HepG2 (cell line): ENCODE data around the gene CCR3. TPM values are rescaled to one million over a fixed set of nuclear protein-coding genes. Genes with fewer than 3 reads are reported as not detected.

Experiments used
- ATAC-seq: fragments of 200-7000 bp; cut with Tn5 transposase; 3 replicates; pipeline ENCODE4 v1.9.1; 2020; ENCODE audit warnings: mild to moderate bottlenecking, moderate library complexity
- BruUV-seq: library from RNA; stranded (reverse); fragments of 400-500 nt; replicated peaks from 2 replicates; lab custom pipeline; 2021; lab: Mats Ljungman, UMichigan
- CTCF ChIA-PET: fragments of 300-600 bp; formaldehyde crosslinking; extraction: SDS; loops from one replicate; lab custom pipeline; 2021; ENCODE audit warnings: low total read pairs, inconsistent platforms, low intra/inter-chr PET ratio; lab: Yijun Ruan, JAX
- POLR2A ChIA-PET: fragments of 350-600 bp; sonication (Branson Sonifier 250); formaldehyde crosslinking; loops from one replicate; lab custom pipeline; 2020; ENCODE audit warnings: antibody characterized with exemption, inconsistent platforms; lab: Yijun Ruan, JAX
- DNase-seq: peaks from one replicate; pipeline ENCODE4 v3.0.0-alpha.2; 2015; ENCODE audit warnings: low spot score
- FAIRE-seq: peaks from 3 replicates; lab custom pipeline; 2011; peaks lifted over from hg19 to GRCh38; lab: Jason Lieb, UNC
- H2AFZ ChIP-seq: one replicate; pipeline ENCODE4 v1.6.1; 2011; ENCODE audit warnings: low read length, inconsistent platforms
- H3K27ac ChIP-seq: fragments of 300-600 bp; 3 replicates; pipeline ENCODE4 v1.8.0; 2011; ENCODE audit warnings: mixed run types, mild to moderate bottlenecking, mixed read lengths, low read length, inconsistent platforms; ENCODE audit not compliant: insufficient read depth; ENCODE audit errors: extremely low read length
- H3K27me3 ChIP-seq, 2 experiments: fragments of 200-600 bp in 1 of 2; 2 replicates in 1 of 2; 3 replicates in 1 of 2; pipeline versions ENCODE4 v1.6.0 to v1.8.0; 2011; ENCODE audit warnings: low read length in 2 of 2, mild to moderate bottlenecking in 2 of 2, moderate library complexity in 2 of 2, inconsistent platforms in 1 of 2; ENCODE audit not compliant: insufficient read depth in 2 of 2, control insufficient read depth in 1 of 2
- H3K36me3 ChIP-seq, 2 experiments: fragments of 200-600 bp in 1 of 2; replicated peaks in 1 of 2; 2 replicates in 1 of 2; 3 replicates in 1 of 2; pipeline versions ENCODE4 v1.5.1 to v1.8.0; 2011; ENCODE audit warnings: low read length in 2 of 2, inconsistent platforms in 1 of 2; ENCODE audit not compliant: insufficient read depth in 2 of 2, control insufficient read depth in 1 of 2
- H3K4me1 ChIP-seq: 2 replicates; pipeline ENCODE4 v1.5.1; 2012; ENCODE audit warnings: low read length, inconsistent platforms; ENCODE audit not compliant: insufficient read depth
- H3K4me2 ChIP-seq: 2 replicates; pipeline ENCODE4 v1.6.0; 2011; ENCODE audit warnings: low read depth, low read length, inconsistent platforms
- H3K4me3 ChIP-seq, 3 experiments: fragments of 200-600 bp in 1 of 3; sonication (generic), shearing (Covaris generic) in 1 of 3; replicated peaks in 1 of 3; 2 replicates each; pipeline ENCODE4 v1.5.1; 2011 to 2016; ENCODE audit warnings: low read length in 3 of 3, inconsistent platforms in 2 of 3, low read depth in 2 of 3, mild to moderate bottlenecking in 2 of 3, control low read depth in 1 of 3, mixed read lengths in 1 of 3; ENCODE audit not compliant: insufficient read depth in 1 of 3
- H3K79me2 ChIP-seq: one replicate; pipeline ENCODE4 v1.6.1; 2011; ENCODE audit warnings: low read length, inconsistent platforms; ENCODE audit not compliant: insufficient read depth
- H3K9ac ChIP-seq: 2 replicates; pipeline ENCODE4 v1.6.0; 2011; ENCODE audit warnings: mild to moderate bottlenecking, low read depth, low read length, inconsistent platforms; ENCODE audit not compliant: insufficient read depth
- H3K9me3 ChIP-seq: 2 replicates; pipeline ENCODE4 v1.5.1; 2012; ENCODE audit warnings: mild to moderate bottlenecking, low read length
- H4K20me1 ChIP-seq: 2 replicates; pipeline ENCODE4 v1.6.0; 2011; ENCODE audit warnings: inconsistent platforms, mild to moderate bottlenecking, low read length, moderate library complexity; ENCODE audit not compliant: insufficient read depth
- ATF4 ChIP-seq, 2 experiments: fragments of 450-650 bp in 1 of 2; sonication (generic) in 1 of 2; formaldehyde crosslinking; IDR thresholded peaks; 2 replicates each; pipeline versions ENCODE4 v1.5.0 to v1.8.0; 2020 to 2022; ENCODE audit warnings: mild to moderate bottlenecking in 1 of 2, missing genetic modification reagents in 1 of 2
- FOXC1 ChIP-seq: sonication (generic); formaldehyde crosslinking; IDR thresholded peaks from 2 replicates; pipeline ENCODE4 v1.8.0; 2022; ENCODE audit warnings: mild to moderate bottlenecking, missing genetic modification reagents, borderline replicate concordance
- FOXK2 ChIP-seq: fragments of 450-650 bp; IDR thresholded peaks from 2 replicates; pipeline ENCODE4 v1.6.1; 2016
- GATA4 ChIP-seq: sonication (generic); IDR thresholded peaks from 2 replicates; pipeline ENCODE4 v1.6.1; 2016; ENCODE audit warnings: antibody characterized with exemption, low read depth, borderline replicate concordance
- MYC ChIP-seq: sonication (generic); formaldehyde crosslinking; IDR thresholded peaks from 2 replicates; pipeline ENCODE4 v1.9.0; 2021; ENCODE audit warnings: missing genetic modification reagents, borderline replicate concordance
- PAF1 ChIP-seq: IDR thresholded peaks from 2 replicates; pipeline ENCODE4 v1.6.1; 2016; ENCODE audit warnings: missing genetic modification reagents, missing compliant biosample characterization
- SNRNP70 ChIP-seq: fragments of 200-400 bp; formaldehyde crosslinking; IDR thresholded peaks from 2 replicates; pipeline ENCODE4 v1.6.1; 2017; ENCODE audit warnings: mild to moderate bottlenecking, low read depth, low read length, moderate library complexity
- ZNF20 ChIP-seq: sonication (generic); formaldehyde crosslinking; IDR thresholded peaks from 2 replicates; pipeline ENCODE4 v1.4.0; 2020; ENCODE audit warnings: mild to moderate bottlenecking, moderate library complexity, missing genetic modification reagents
- ZNF264 ChIP-seq: sonication (generic); formaldehyde crosslinking; IDR thresholded peaks from 2 replicates; pipeline ENCODE4 v1.4.0; 2020; ENCODE audit warnings: missing genetic modification reagents
- ZNF367 ChIP-seq: sonication (generic); formaldehyde crosslinking; IDR thresholded peaks from 2 replicates; pipeline ENCODE4 v1.4.0; 2020; ENCODE audit warnings: missing genetic modification reagents, borderline replicate concordance
- ZNF580 ChIP-seq: IDR thresholded peaks from 2 replicates; pipeline ENCODE4 v1.6.1; 2016; ENCODE audit warnings: low read depth, borderline replicate concordance
- WGBS: methylation state at CpG from one replicate; pipeline ENCODE4 v1.1.6; 2017; ENCODE audit warnings: low lambda C conversion rate; 5-methylcytosine and 5-hydroxymethylcytosine counted together
- in situ Hi-C: cut with HindIII; loops from 2 replicates; pipeline ENCODE4 v1.10.0; 2017; ENCODE audit warnings: low pct_unique_long_range_greater_than_20kb; ENCODE audit not compliant: extremely low pct_ligation_motif_present
- intact Hi-C: fragments of 100-400 bp; cut with micrococcal nuclease; formaldehyde crosslinking; loops from one replicate; pipeline ENCODE4 v1.10.0; 2022; ENCODE audit not compliant: unreplicated experiment
- polyA plus RNA-seq, 8 experiments: library from polyadenylated mRNA; depleted of rRNA in 3 of 8; stranded (reverse) in 7 of 8; unstranded in 1 of 8; fragments of >200 nt; fragmentation: Illumina TruSeq in 4 of 8; extraction: Trizol in 4 of 8; gene quantifications; 2 replicates each; pipeline versions ENCODE4 v1.2.1 to v1.2.3, GENCODE V29; 2011 to 2016; ENCODE audit warnings: low read depth in 4 of 8, missing spikeins in 1 of 8, mixed read lengths in 1 of 8; ENCODE audit not compliant: insufficient read depth in 1 of 8
- total RNA-seq, 5 experiments: library from RNA; depleted of rRNA; stranded (reverse); fragments of >200 nt; fragmentation: Illumina TruSeq; extraction: Trizol; gene quantifications; 2 replicates each; pipeline ENCODE4 v1.2.3, GENCODE V29; 2016; ENCODE audit warnings: low read depth in 1 of 5

Gene CCR3
- total and polyA plus RNA-seq, 2 of the 13 experiments (the other 11 are each of a cell fraction or from before 2014, with no cell fraction given) = not detected

DNA sequence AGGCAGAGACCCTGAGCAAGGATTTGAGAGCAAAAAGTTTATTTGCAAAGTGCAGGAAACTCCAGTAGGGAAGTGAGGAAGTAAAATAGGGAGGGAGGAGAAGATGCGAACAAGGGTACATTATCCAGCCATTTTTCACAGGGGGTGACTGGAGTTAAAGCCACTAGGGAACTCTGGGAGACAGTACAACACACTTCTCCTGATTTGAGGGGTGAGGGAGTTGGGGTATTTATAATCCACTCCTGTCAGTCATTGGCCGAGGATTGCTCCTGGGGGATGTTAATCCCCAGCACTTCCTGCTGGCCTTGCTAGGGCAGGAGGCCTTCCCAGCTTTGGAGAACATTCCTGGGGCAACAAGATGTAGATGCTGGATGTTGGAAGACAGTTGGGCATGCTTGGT lies 28.2 kb downstream of the CCR3 start (continued):
- TF ChIP-seq ZNF367 (CRISPR knock-in tag) (no peak), ZNF20 (CRISPR knock-in tag) (no peak), ZNF580 (no peak), FOXK2 (no peak), SNRNP70 (no peak), GATA4 (no peak)

- Histone ChIP-seq H3K4me3 (no peak overlapping the region), H3K27me3 (peaks cover 0 to 6% of the 10 kb centered on the region in 2 experiments; a peak in 2 of 5 replicates), H4K20me1 (no peaks in the 10 kb centered on the region), H3K9ac (no peak overlapping the region), H3K27ac (no peak overlapping the region), H3K4me1 (no peaks in the 10 kb centered on the region), H3K4me2 (no peak overlapping the region), H3K36me3 (no peaks in the 10 kb centered on the region), H2AFZ (no peak overlapping the region), H3K79me2 (no peaks in the 10 kb centered on the region), H3K9me3 (no peaks in the 10 kb centered on the region)
- DNase-seq (no peak), FAIRE-seq (no peak), ATAC-seq (no peak)
- no TSS peak for BruUV-seq
- intact Hi-C loops = no loop called here
- TF ChIP-seq ATF4 (CRISPR knock-in tag; IDR thresholded peaks at IDR 0.05) (no peak), MYC (CRISPR knock-in tag) (no peak), PAF1 (CRISPR knock-in tag) (no peak), ZNF264 (CRISPR knock-in tag) (no peak), FOXC1 (CRISPR knock-in tag) (no peak)
- 0% methylated on average over 4 of the region's 4 CpGs for WGBS
- in situ Hi-C loops = no loop called here
- ChIA-PET POLR2A (no interaction called here), CTCF (no interaction called here)
Observed at GRCh38 chr3:46271209-46271745, 29.0 kb downstream of the CCR3 start.
